DND-41 (cell line): ENCODE data around the gene KCNH1.

Experiments used
- ATAC-seq: fragments of 200-7000 bp; cut with Tn5 transposase; 3 replicates; pipeline ENCODE4 v1.9.1; 2021; ENCODE audit warnings: low read depth; ENCODE audit not compliant: insufficient read depth
- DNase-seq: peaks from one replicate; pipeline ENCODE4 v3.0.0-alpha.2; 2020
- H2AFZ ChIP-seq: 2 replicates; pipeline ENCODE4 v1.6.0; 2012; ENCODE audit warnings: low read depth, low read length
- H3K27ac ChIP-seq: 2 replicates; pipeline ENCODE4 v1.5.1; 2012; ENCODE audit warnings: low read length, inconsistent platforms
- H3K27me3 ChIP-seq: fragments of 200-600 bp; sonication (generic); 2 replicates; pipeline ENCODE4 v1.6.0; 2012; ENCODE audit warnings: low read length, mild to moderate bottlenecking, inconsistent platforms; ENCODE audit not compliant: insufficient read depth, poor library complexity
- H3K36me3 ChIP-seq: 2 replicates; pipeline ENCODE4 v1.5.1; 2012; ENCODE audit warnings: low read length, inconsistent platforms; ENCODE audit not compliant: insufficient read depth
- H3K4me1 ChIP-seq: 2 replicates; pipeline ENCODE4 v1.5.1; 2012; ENCODE audit warnings: mild to moderate bottlenecking, low read length; ENCODE audit not compliant: insufficient read depth
- H3K4me2 ChIP-seq: 2 replicates; pipeline ENCODE4 v1.6.0; 2012; ENCODE audit warnings: mild to moderate bottlenecking, moderate library complexity, low read length, inconsistent platforms; ENCODE audit not compliant: insufficient read depth
- H3K4me3 ChIP-seq, 2 experiments: fragments of 200-600 bp in 1 of 2; shearing (Covaris generic) in 1 of 2; 2 replicates each; pipeline ENCODE4 v1.5.1; 2012 to 2016; ENCODE audit warnings: inconsistent platforms in 2 of 2, low read length in 2 of 2, mild to moderate bottlenecking in 2 of 2, low read depth in 1 of 2, moderate library complexity in 1 of 2
- H3K79me2 ChIP-seq: 2 replicates; pipeline ENCODE4 v1.6.0; 2012; ENCODE audit warnings: low read length, inconsistent platforms; ENCODE audit not compliant: insufficient read depth
- H3K9ac ChIP-seq: 2 replicates; pipeline ENCODE4 v1.6.0; 2012; ENCODE audit warnings: low read depth, mild to moderate bottlenecking, inconsistent platforms, low read length, moderate library complexity
- H3K9me3 ChIP-seq: 2 replicates; pipeline ENCODE4 v1.5.1; 2012; ENCODE audit warnings: low read length, moderate library complexity, mild to moderate bottlenecking, inconsistent platforms; ENCODE audit not compliant: insufficient read depth, severe bottlenecking
- H4K20me1 ChIP-seq: 2 replicates; pipeline ENCODE4 v1.6.0; 2012; ENCODE audit warnings: low read length; ENCODE audit not compliant: insufficient read depth
- CTCF ChIP-seq: IDR thresholded peaks from 2 replicates; pipeline ENCODE4 v1.5.1; 2012; ENCODE audit warnings: borderline replicate concordance, low read length, moderate library complexity, mild to moderate bottlenecking; ENCODE audit not compliant: poor library complexity, severe bottlenecking; ENCODE audit errors: extremely low read depth
- EZH2 ChIP-seq: IDR thresholded peaks from 3 replicates; pipeline ENCODE4 v1.6.1; 2012; ENCODE audit warnings: borderline replicate concordance, low read depth, mild to moderate bottlenecking, moderate library complexity, low read length, inconsistent platforms; ENCODE audit not compliant: severe bottlenecking

The KCNH1 gene

GRCh38 chr1:211133393-211133835 lies 534 bp downstream of the KCNH1 start:
- H4K20me1 ChIP-seq, result no peaks in the 10 kb centered on the region
- H3K36me3 ChIP-seq, result no peaks in the 10 kb centered on the region
- peaks cover 13% of the 10 kb centered on the region for H3K27me3 ChIP-seq
- no peak overlapping the region for H3K4me3 ChIP-seq
- no peak overlapping the region for H2AFZ ChIP-seq
- DNase-seq (no peak), ATAC-seq (no peak)
- no peaks in the 10 kb centered on the region for H3K79me2 ChIP-seq
- H3K4me1 ChIP-seq, result no peaks in the 10 kb centered on the region
- TF ChIP-seq EZH2 (no peak), CTCF (no peak)
- H3K9me3 ChIP-seq, result no peaks in the 10 kb centered on the region
- no peak overlapping the region for H3K4me2 ChIP-seq
- no peak overlapping the region for H3K9ac ChIP-seq
- H3K27ac ChIP-seq, result no peak overlapping the region

DNA sequence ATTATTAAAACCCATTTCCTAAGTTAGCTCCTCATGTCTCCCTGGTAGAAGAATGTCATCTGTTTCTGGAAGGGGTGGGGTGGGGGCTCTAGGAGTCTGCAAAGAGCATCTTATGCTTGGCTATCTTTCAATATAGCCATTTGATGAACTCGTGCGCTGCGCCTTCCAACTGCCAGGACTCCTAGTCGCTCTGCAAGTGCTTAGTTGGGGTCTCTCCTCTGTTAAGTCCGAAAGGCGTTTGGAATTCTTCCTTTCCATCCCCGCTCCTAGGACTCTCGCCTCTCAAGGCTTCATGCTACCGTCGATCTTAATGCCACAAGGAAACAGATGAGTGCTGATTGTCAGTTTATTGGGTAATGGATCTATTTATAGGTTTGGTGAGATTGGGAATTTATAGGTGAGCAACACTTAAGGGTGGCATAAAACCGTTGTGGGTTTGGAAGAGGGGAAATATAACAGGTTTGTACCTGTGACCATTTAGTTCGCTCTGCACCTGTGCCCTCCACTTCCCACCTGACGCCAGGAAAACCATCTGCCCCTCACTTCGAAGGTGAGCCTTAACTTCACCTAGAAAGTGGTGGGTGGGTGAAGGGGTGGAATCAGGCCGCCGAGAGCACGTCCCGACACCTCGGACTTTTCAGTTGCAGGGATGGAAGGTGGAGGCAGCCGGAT lies 1.1 kb downstream of the KCNH1 start:
- H3K9ac ChIP-seq, result no peak overlapping the region
- H3K27ac ChIP-seq, result no peak overlapping the region
- H3K27me3 ChIP-seq, result peaks cover 13% of the 10 kb centered on the region
- H3K4me1 ChIP-seq, result no peaks in the 10 kb centered on the region
- ATAC-seq (no peak), DNase-seq (no peak)
- H3K4me3 ChIP-seq, result no peak overlapping the region
- no peaks in the 10 kb centered on the region for H3K36me3 ChIP-seq
- no peak overlapping the region for H3K4me2 ChIP-seq
- no peaks in the 10 kb centered on the region for H3K79me2 ChIP-seq
- no peak for TF ChIP-seq CTCF
- TF ChIP-seq EZH2, result no peak
- H4K20me1 ChIP-seq, result no peaks in the 10 kb centered on the region
- H3K9me3 ChIP-seq, result no peaks in the 10 kb centered on the region
- H2AFZ ChIP-seq, result no peak overlapping the region

DNA sequence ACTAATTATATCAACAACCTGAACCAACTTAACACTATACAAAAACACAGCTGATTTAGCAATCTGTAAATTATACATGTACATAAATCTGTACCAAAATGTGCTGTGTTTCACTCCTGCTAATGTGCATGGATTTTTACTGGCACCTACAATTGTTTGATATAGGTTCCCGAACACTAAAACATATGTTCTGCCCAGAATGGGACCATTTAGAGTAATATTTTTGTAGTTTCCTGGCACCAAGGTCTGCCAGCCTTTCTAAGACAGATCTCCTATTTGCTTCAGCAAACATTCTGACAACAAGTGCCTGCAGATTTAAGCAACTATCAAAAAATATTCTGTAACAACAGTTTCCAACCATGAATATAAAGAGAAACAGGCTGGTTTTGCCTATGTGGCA lies 4.2 kb downstream of the KCNH1 start:
- H3K9ac ChIP-seq, result no peak overlapping the region
- H3K36me3 ChIP-seq, result no peaks in the 10 kb centered on the region
- no peaks in the 10 kb centered on the region for H3K4me1 ChIP-seq
- H3K27ac ChIP-seq, result no peak overlapping the region
- DNase-seq, result no peak
- H3K79me2 ChIP-seq, result no peaks in the 10 kb centered on the region
- H3K27me3 ChIP-seq, result peaks cover 13% of the 10 kb centered on the region
- TF ChIP-seq CTCF (no peak), EZH2 (no peak)
- no peaks in the 10 kb centered on the region for H4K20me1 ChIP-seq
- no peaks in the 10 kb centered on the region for H3K9me3 ChIP-seq
- ATAC-seq, result no peak
- no peak overlapping the region for H3K4me3 ChIP-seq
- no peak overlapping the region for H3K4me2 ChIP-seq
- H2AFZ ChIP-seq, result no peak overlapping the region
